ENCODE data around the gene RANBP17.
"Not testable (repeated sequence)": the region's sequence is repeated elsewhere in the genome, so short reads cannot be mapped to it uniquely, and the experiment has no call there.

RANBP17 gene

DNA sequence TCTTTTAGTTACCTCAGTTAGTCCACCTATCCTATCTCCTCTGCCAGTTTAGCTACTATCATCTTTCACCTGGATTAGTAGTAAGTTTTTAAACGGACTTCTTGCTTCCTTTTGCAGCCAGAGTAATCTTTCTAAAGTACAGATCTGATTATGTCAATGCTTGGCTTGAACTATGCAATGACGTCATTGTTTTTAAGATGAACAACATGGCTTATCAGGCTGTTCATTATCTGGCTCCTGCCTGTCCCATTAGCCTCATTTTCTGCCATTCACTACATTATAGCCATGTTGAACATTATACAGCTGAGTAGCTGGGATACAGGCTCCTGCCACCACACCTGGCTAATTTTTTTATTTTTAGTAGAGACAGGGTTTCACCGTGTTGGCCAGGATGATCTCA is 98.7 kb downstream of the RANBP17 start:
- no peak for DNase-seq

DNA sequence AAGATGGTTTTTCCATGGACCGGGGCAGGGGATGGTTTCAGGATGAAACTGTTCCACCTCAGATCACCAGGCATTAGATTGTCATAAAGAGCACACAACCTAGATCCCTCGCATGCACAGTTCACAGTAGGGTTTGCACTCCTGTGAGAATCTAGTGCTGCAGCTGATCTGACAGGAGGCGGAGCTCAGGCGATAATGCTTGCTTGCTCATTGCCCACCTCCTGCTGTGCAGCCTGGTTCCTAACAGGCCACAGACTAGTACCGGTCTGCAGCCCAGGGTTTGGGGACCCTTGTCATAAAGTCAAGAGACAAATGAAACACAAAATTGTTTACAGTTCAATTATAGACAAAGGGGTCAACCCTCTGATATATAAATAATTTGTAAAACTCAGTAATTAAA is 101.7 kb downstream of the RANBP17 start:
- no peak for DNase-seq

DNA sequence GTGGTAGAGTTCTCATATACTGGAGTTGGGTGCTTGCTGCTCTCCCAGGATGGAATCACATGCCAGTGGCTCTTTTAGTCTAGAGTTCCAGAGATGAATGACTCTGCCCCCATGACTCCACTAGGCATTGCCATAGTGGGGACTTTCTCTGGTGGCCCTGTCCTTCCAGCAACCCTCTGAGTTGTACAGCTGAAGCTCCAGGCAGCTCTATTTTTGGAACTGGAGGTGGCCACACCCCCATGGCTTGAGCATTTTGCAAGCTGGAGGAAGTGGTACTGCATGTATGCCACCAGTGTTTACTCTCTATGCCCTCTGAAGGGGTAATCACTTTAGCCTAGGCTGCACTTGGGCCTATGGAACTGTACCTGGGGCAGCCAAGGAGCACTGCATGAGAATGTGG is 112.6 kb downstream of the RANBP17 start:
- no peak for DNase-seq

DNA sequence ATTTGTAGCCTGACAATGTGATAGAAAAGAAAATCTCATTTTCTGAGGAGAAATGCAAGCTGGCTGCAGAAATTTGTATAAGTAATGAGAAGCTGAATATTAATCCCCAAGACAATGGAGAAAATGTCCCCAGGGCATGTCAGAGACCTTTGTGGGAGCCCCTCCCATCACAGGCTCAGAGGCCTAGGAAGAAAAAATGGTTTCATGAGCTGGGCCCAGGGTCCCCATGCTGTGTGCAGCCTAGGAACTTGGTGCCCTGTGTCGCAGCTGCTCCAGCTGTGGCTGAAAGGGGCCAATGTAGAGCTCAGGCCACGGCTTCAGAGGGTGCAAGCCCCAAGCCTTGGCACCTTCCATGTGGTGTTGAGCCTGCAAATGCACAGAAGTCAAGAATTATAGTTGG is 118.4 kb downstream of the RANBP17 start:
- not testable (repeated sequence) for DNase-seq

DNA sequence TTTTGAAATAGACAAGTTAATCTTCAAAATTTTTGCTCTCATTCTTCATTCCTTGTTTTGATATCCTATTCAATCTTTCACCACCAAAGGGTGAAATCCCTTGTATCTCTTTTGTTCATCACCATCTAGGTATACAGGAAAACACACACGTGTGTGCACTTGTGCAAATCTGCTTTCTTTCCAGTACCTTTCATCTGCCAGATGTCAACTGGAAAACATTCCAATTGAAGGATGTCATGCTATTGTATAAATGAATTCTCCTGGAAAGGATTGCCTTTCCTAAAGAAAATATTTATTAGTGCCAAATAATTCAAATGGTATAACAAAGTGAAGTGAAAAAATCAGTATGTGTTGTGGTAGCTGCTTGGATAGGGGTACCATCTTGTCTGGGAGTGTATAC is 123.7 kb downstream of the RANBP17 start:
- no peak for DNase-seq

DNA sequence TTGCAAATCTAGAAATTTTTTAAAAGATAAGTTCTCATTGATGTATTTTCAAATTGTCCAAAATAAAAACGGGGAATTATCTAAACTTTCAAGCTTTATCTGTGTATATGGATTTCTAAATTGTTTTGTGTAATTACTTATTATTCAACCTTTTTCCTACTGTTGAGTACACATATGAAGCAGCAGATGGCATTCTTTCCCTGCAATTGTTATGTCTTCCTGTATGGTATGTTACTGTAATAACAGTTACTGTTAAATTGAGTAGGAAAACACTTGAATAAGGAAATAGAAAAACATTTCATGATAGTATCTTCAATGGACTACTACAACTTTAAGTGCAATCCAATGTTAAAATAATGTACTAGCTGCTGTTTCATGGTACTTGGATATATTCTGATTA is 124.8 kb downstream of the RANBP17 start:
- no peak for DNase-seq

DNA sequence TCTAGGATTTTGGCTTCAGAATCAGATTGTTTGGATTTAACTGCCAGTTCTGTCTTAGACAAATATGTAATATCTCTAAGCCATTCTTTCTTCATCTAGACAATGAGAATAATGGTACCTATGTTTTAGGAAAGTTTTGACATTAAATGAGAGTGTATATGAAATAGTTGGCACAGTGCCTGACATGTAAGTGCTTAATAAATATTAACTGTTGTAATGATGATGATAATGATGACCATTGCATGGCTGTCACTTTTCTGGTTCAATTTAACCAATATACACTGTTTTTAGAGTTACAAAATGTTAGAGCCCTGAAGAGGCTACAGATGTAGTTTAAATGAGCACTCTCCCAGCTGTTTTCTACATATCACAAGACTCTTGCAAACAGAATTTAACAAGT is 131.7 kb downstream of the RANBP17 start:
- DNase-seq, result no peak

DNA sequence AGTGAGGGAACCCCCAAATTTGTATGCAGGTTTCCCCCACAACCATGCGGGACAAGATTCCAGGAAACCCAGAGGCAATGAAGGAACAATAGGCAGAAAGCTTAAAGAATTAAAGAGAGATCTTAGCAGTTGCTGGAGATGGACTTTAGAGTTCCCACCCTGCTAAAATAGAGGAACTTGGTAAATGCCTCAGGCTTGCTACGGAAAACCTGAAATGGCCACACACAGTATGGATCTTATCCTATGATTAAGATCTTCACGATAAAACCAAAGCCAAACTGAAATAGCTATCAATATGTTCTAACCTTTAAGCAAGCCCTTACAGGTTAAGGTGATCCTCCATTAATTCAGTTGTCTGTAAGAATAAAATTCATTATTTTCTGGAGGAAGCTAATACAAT is 148.3 kb downstream of the RANBP17 start:
- DNase-seq, result no peak

DNA sequence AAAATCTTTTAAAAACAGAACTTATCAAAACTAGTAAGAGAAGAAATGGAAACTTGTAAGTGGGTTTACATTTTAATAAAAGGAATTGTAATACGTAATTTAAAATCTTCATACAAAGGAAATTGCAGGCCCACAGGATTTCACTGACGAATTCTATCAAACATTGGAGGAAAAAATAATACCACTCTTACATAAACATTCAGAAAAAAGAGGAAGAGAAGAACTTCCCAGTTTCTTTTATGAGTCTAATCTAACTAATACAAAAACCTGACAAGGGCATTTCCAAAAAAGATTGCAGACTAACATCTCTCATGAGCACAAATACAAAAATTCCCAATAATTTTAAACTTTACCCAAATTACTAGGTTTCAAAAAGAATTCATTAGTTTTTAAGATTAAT is 149.0 kb downstream of the RANBP17 start:
- DNase-seq, result no peak

DNA sequence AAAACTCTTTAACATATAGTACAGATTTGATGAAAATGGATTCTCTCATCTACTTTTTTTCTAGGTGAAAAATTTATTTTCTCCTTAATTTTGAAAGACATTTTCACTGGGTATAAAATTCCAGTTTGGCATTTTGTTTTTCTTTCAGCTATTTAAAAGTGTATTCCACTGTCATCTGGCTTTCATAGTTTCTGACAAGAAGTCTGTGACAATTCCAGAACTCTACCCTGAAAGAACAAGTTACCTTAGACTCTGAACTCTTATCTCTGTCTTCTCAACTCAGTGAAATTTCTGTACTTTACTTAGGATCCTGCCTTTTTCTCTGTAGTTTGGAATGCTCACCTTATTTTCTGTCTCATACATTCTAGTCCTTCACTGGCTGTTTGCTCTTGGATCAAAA is 161.7 kb downstream of the RANBP17 start:
- DNase-seq, result no peak

DNA sequence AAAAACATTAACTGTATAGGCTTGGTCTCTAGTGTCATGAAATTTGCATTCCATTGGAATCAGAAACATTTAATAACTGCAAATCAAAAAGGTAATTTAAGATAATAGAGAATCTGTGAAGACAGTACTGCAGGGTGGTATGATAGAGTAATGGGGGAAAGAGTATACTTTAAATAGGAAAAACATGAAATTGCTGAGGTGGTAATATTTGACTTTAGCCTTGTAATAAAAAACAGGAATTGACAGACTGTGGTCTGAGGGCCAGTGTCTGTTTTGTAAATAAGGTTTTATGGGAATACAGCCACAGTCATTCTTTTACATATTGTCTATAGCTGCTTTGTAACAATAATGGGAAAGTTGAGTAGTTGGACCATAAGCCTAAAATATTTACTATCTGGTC is 162.3 kb downstream of the RANBP17 start:
- no peak for DNase-seq

DNA sequence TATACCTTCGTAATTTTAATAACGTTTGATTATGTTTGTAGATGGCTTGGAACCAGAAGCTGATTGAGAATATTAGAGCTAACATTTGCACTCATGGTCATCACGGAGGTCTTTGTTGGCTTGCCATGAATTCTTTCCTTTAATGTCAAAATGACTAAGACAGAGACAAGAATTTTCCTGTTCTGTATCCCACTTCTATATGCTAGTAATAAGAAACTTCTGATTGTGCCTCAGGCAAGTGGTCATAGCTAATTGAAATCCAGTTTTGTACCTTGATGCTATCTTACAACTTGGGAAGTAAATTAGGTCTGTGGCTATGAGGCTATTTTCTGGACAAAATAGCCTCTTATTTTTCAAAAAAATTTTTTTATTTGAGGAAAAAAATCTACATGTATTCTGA is 167.6 kb downstream of the RANBP17 start:
- DNase-seq, result no peak

DNA sequence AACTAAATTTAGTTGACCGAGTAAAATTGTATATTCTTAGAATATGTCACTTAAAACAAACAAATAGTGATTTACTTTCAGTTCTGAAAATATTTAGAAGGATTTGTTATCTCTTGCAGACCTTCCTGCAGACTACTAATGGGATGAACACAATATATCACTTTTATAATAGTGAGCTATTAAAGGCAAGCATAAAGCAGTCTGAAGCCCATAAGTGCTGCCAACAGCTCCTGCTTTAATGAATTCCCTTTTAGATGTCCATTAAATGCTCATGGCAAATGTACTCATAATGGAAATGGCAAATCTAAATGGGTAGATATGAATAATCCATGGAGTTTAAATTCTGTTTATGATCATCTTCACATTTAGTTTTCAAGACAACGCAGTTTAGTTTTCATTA is 170.2 kb downstream of the RANBP17 start:
- DNase-seq, result no peak

DNA sequence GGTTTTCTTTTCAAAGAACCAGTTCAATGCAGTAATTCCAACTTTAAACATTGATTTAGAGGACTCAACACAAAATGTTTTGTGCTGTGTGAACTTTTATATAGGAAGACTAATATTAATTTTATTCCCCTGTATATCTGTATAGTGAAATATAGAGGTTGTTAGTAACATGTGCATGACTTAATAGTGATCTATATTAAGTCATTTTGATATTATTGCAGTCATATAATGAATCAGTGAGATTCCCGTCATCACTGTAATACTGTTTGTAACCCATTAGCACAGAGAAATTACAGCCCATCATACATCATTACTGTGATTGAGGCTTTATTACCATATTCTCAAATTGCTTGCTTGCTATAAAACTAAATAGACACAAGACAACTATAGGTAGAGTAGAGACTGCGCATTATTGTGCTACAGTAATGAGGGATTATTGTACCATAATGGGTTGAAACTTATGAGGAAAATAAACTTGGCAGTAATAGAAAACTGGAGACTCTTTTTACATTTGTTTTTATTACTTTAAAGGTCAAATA is 170.7 kb downstream of the RANBP17 start:
- DNase-seq, result no peak

DNA sequence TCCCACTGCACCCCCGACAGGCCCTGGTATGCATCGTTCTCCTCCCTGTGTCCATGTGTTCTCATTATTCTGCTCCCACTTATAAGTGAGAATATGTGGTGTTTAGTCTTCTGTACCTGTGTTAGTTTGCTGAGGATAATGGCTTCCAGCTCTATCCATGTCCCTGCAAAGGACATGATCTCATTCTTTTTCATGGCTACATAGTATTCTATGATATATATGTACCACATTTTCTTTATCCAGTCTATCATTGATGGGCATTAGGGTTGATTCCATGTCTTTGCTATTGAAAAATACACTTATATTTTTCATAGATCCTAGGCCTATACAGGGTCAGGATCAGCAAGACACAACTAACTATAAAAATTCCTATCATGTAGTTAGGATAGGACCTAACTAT is 180.1 kb downstream of the RANBP17 start:
- DNase-seq, result not testable (repeated sequence)

DNA sequence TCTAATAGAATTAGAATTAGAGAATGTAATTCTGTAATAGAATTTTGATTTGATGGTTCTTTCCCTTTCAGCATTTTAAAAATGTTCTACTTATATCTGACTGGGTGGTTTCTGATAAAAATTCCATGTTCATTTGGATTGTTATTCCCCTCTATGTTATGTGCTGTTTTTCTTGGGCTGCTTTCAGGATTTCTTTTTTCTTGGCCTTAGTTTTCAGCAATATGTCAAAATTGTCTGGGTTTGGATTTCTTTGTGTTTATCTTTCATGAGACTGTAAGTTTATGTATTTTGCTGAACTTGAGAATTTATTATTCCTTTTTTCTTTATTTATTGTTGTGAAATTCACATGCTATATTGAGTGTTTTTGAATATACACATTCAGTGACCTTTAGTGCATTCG is 189.1 kb downstream of the RANBP17 start:
- no peak for DNase-seq

DNA sequence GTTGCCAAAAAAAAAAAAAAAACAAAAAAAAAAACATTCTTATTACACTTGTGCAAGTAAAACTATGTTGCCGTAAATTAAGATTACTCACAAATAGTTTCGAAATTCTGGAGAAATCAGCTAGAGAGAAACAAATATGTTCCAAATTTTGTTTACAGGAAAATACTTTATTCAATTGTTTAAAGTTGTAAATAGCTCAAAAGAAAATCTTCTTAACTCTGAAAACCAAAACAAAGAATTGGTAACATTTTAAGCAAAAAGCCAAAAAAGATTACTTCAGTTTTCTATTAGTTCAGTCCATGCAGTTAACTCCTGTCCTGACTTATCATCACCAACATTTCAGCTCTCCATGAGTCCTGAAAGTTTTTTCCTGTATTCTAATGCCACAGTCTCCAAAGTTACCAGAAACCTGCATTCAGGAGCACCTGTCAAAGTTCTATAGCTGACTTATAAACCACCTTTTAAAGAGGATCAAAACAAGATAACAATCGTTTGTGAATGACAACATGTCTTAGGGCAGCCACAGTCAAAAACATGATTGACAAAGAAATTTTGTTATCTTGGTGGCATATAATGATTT is 194.1 kb downstream of the RANBP17 start:
- DNase-seq, result no peak

DNA sequence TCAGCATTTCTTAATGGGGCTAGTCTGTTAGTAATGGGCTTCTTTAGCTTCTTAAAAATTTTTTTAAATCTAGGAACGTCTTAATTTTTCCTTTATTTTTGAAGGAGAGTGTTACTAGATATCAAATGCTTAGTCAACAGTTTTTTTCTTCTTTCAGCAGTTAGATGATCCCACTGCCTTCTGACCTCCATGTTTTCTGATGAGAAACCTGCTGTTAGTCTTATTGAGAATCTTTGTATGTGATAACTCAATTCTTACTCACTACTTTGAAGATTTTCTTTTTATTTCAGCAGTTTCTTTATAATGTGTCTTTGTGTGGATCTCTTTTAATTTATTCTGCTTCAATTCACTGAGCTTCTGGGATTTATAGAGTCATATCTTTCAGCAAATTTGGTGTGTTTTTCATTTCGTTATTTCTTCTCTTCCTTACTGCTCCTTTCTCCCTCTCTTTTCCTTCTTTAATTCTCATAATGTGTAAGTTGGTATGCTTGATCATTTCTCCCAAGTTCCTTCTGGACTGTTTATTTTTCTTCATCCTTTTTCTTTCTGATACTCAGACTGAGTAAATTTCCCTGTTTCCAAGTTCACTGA is 205.8 kb downstream of the RANBP17 start:
- no peak for DNase-seq

DNA sequence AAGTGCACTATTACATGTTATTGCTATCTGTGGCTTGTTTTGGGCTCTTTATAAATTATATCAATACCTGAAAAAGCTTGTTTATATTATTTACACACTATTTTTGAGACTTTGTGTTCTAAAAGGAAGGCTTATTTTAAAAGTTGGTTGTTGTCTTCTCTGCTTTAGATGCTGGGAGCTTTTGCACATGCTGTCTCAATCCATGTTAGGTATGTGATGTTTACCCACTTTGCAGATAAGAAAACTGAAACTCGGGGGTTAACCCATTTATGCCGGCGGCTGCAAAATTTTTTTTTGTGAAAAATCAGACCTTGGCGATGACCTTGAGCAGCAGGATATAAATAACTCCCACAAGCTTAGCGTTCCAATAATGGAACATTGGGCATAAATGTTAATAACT is 212.9 kb downstream of the RANBP17 start:
- no peak for DNase-seq

DNA sequence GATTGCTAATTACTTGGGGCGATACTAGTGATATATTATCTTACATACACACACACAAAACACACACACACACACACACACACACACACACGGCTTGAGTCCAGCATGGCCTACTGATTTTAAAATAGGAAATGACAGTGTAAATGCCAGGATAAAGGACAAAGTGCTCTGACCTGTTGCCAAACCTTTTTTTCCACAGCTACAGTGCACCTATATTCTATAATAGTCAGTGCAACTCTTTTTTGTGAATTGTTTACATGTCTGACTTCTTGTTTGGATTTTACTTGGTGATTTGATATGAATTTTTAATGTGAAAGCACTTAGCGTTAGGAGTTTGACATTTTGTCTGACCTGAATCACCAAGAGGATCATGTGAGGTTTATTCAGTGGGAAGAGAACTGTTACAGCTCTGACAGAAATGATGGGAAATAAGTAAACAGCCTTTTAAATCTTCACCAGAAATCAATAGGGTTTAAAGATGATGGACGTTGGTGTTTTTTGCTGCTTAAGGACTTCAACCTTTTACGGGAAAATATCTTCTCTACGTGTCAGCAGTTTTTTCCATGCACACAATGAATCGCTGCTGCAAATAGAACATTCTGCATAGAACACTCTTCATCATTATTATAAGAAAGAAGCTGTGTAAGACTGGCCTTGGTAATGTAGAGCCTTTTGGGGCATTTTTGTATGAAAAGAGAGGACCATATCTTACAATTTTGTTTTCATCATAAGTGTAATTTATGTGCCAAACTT is 218.5 kb downstream of the RANBP17 start:
- DNase-seq, result no peak

DNA sequence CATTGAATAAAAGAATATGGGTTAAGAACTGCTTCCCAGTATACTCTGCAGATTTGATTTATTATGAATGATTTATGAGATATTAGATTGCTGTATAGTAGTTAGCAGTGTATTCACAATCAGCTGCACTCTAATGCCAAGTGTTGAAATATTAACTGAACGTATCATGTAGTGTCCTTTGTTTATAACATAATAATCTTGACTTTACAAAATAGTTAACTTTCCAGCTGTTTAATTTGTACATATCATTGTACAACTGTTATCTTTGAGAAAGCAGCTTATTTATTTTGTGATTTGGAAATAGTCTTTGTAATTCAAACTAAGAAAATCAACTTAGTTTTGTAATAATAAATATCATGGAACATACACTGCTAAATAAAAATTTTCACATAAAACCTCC is 219.5 kb downstream of the RANBP17 start:
- DNase-seq, result no peak

DNA sequence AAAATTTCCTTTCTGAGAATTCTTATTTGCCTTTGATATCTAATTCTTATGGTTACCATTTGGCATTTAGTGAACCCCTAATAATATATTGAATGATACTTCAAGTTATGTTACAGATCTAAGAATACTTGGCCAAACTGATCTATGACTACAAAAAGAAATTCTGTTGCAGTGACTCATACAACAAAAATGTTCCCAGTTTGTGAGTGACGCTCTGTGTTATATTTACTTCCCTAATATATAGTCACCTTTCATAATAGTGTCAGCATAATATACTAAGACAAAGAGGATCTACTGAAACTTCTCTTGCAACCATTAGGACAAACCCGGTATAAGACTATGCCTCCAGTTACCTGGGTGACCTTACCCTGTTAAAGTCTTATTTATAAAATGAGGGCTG is 230.4 kb downstream of the RANBP17 start:
- DNase-seq, result no peak

DNA sequence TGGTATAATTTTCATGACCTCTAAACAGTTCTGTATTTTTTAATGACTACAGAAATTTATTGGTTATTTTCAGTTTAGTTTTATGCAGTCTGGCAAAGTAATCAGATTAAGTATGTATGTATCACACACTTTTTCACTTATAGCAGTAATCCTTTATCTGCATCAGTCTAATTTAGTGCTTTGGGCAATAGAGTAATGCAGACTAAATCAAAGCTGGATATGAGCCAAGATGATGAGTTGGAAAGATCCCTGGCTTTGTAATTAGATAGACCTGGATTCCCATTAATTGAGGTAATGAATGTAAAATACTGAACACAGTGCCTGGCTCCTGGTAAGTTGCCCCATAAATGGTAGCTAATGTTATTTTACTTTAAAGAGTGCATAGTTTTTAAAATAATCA is 231.8 kb downstream of the RANBP17 start:
- DNase-seq, result no peak

DNA sequence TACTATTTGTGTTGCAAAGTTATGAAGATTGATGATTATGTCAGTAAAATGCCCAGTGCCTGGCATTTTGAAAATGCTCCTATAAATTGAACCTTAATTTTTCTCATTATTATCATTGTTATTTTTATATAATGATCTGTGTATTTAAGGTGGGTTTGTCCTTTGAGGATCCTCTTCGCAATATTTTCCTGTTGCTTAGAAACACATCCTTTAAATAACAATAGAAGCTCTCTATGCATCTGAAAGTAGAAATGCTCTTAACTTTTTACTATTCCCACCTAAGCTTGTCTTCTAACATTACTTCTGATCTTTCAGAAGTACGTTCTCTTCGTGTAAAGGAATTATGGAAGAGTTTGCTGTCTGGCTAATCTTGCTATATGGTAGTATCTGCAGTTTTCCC is 232.5 kb downstream of the RANBP17 start:
- DNase-seq, result no peak

Measured in GDM1 (cell line).